GM18873 (cell line): ENCODE measurements around the gene SESN3.

ENCODE experiments used
- ATAC-seq: cut with Tn5 transposase; IDR thresholded peaks from one replicate; pipeline ENCODE4 v1.9.1; 2021; ENCODE audit warnings: mild to moderate bottlenecking, moderate library complexity, moderate number of reproducible peaks; ENCODE audit not compliant: unreplicated experiment, low FRiP score

Gene SESN3

DNA sequence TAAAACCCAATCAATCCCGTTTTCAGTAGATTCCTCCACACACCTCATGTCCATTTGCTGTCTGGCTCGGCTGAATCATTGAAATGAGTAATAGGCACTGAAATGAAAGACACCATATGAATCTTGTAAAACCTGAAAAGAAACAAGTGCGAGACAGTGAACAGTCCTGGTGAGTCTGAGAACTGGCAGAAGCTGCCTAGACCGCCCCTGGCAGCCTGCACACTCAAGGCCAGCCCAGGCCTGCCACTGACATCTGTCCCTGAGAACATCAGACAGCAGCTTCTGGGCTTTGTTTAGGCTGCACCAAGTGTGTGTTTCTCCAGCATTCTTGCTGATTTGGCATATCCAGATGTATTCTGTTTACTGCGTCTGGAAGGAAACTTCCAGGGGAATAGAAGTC is 96.5 kb downstream of the SESN3 start:
- no peak for ATAC-seq

- no peak for ATAC-seq
Measured at GRCh38 chr11:95132956-95133355, 98.0 kb downstream of the SESN3 start.

DNA sequence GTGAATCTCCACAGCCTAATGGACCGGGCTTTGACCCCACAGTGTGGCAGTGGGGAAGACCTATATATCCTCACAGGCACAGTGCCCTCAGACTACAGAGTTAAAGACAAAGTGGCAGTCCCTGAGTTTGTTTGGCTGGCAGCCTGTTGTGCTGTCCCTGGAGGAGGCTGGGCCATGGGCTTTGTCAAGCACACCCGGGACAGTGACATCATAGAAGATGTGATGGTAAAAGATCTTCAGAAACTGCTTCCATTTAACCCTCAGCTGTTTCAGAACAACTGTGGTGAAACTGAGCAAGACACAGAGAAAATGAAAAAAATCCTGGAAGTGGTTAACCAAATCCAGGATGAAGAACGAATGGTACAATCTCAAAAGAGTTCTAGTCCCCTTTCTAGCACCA is 102.4 kb downstream of the SESN3 start:
- no peak for ATAC-seq

GRCh38 chr11:95123556-95123955 is 107.4 kb downstream of the SESN3 start:
- ATAC-seq, result no peak

GRCh38 chr11:95121698-95122097 is 109.3 kb downstream of the SESN3 start:
- ATAC-seq, result no peak

GRCh38 chr11:95119361-95120060 is 111.5 kb downstream of the SESN3 start:
- no peak for ATAC-seq

DNA sequence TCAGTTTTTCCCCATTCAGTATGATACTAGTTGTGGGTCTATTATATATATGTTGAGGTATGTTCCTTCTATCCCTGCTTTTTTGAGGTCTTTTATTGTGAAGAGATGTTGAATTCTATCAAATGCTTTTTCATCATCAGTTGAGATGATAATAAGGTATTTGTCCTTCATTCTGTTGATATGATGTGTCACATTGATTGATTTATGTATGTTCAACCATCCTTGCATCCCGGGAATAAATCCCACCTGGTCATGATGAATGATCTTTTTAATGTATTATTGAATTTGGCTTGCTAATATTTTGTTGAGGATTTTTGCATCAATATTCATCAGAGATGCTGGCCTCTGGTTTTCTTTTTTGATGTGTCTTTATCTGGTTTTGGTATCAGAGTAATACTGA is 115.4 kb downstream of the SESN3 start:
- no peak for ATAC-seq
